ENCODE data around the gene RECK.

Gene RECK

GRCh38 chr9:36041506-36041905 is 4.8 kb downstream of the RECK start:
- H3K4me3 ChIP-seq (ENCODE audit: low read length) = no peak overlapping the region
- DNase-seq (ENCODE audit: low read depth) = no peak
- no peak for TF ChIP-seq CTCF (IDR thresholded peaks at IDR 0.05; ENCODE audit: insufficient read depth, low read depth, low read length, missing control alignments)

DNA sequence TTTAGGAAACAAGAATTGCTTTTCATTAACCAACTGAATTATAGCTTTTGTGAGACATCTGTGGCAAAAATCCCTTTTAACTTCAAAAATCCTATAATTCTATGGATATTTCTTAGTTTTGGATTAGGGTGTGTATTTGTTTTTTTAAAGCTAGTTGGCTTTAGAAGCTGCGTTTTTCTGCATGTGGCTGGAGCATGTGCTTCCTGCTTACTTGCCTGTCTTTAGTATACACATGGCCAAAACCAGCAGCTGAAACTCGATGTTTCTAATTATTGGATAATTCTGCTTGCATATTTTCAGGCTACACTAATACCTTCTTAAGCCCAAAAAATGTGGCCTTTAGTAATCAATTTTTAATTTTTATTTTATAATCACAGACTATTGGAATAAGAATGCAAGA is 8.9 kb downstream of the RECK start:
- TF ChIP-seq CTCF (IDR thresholded peaks at IDR 0.05; ENCODE audit: insufficient read depth, low read depth, low read length, missing control alignments) = no peak
- no peak overlapping the region for H3K4me3 ChIP-seq (ENCODE audit: low read length)
- no peak for DNase-seq (ENCODE audit: low read depth)

GRCh38 chr9:36046923-36047322 is 10.2 kb downstream of the RECK start:
- TF ChIP-seq CTCF (IDR thresholded peaks at IDR 0.05; ENCODE audit: insufficient read depth, low read depth, low read length, missing control alignments) = no peak
- DNase-seq (ENCODE audit: low read depth) = no peak
- H3K4me3 ChIP-seq (ENCODE audit: low read length) = no peak overlapping the region

GRCh38 chr9:36049408-36049807 is 12.7 kb downstream of the RECK start:
- TF ChIP-seq CTCF (IDR thresholded peaks at IDR 0.05; ENCODE audit: insufficient read depth, low read depth, low read length, missing control alignments) = no peak
- DNase-seq (ENCODE audit: low read depth) = no peak
- no peak overlapping the region for H3K4me3 ChIP-seq (ENCODE audit: low read length)

GRCh38 chr9:36050476-36050875 is 13.8 kb downstream of the RECK start:
- no peak overlapping the region for H3K4me3 ChIP-seq (ENCODE audit: low read length)
- TF ChIP-seq CTCF (IDR thresholded peaks at IDR 0.05; ENCODE audit: insufficient read depth, low read depth, low read length, missing control alignments) = no peak
- DNase-seq (ENCODE audit: low read depth) = no peak

- no peak for TF ChIP-seq CTCF (IDR thresholded peaks at IDR 0.05; ENCODE audit: insufficient read depth, low read depth, low read length, missing control alignments)
Measured at GRCh38 chr9:36051317-36051716, 14.6 kb downstream of the RECK start.

DNA sequence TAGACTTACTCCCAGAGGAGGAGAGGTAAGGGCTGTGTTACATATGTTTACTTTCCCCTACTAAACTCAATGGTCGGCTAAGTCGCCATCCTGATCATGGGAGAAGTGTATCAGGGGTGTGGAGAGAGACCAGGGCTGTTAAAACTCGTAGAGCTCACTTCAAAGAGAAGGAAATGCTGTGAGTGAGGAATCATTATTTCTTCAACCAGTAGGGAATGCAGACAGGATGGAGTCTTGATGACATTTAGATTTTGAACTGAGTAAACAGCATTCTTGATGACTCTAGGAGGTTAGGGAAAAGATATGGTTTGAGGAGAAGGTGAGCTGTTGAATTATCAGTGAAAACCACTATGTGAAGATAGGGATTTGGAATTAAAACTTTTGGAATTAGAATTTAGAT is 17.3 kb downstream of the RECK start:
- H3K4me3 ChIP-seq (ENCODE audit: low read length) = no peak overlapping the region
- TF ChIP-seq CTCF (IDR thresholded peaks at IDR 0.05; ENCODE audit: insufficient read depth, low read depth, low read length, missing control alignments) = no peak
- DNase-seq (ENCODE audit: low read depth) = no peak

More at GRCh38 chr9:36051317-36051716, 14.6 kb downstream of the RECK start:
- no peak overlapping the region for H3K4me3 ChIP-seq (ENCODE audit: low read length)
- DNase-seq (ENCODE audit: low read depth) = no peak

Data from epithelial cell of esophagus (primary cell).